ENCODE data around the gene PTPRN2. TPM values are rescaled to one million over a fixed set of nuclear protein-coding genes. Genes with fewer than 3 reads are reported as not detected.
"Not testable (repeated sequence)": the region's sequence is repeated elsewhere in the genome, so short reads cannot be mapped to it uniquely, and the experiment has no call there.

Gene PTPRN2
- total and polyA plus RNA-seq, 4 experiments from 2014 or later = 1.7 to 2.6 (median 1.9) TPM

DNA sequence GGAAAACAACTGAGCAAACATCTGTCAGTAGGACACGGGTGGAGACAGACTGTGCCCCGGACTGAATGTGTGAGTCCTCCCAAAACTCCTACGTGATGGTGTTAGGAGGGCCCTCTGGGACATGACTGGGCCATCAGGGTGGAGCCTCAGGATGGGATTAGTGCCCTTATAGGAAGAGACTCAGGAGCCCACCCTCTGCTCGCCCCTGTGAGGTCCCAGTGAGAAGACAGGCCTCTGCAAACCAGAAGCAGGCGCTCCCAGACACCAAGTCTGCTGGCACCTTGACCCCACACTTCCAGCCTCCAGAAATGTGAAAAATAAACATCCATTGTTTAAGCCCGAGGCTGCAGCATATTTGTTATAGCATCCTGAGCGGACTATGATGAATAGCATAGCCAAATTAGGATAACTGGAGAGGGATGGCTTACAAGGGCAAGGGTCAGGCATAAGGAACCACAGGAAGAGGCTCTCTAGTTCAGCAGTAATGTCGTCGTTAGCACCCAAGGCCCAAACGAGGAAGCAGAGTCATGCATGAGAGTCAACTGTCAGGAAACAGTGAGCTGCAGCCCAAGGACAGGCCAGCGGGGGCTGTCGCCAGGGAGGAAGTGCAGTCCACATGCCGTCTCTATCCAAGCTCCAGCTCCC, 50.6 kb downstream of the PTPRN2 start:
- intact Hi-C loops (cut with micrococcal nuclease) = no loop called here
- H3K4me3 ChIP-seq (ENCODE audit: low read length in 2 of 2) = no peak overlapping the region
- no peak overlapping the region for H3K27ac ChIP-seq (ENCODE audit: low read depth, low read length)
- no peak for DNase-seq
- no peaks in the 10 kb centered on the region for H3K36me3 ChIP-seq (ENCODE audit: insufficient read depth, low read length)
- ChIA-PET POLR2A (ENCODE audit: partially characterized antibody) (no interaction called here), CTCF (ENCODE audit: partially characterized antibody) (no interaction called here)
- peaks cover 0 to 1% of the 10 kb centered on the region in 2 donors for H3K27me3 Mint-ChIP-seq
- H3K27ac Mint-ChIP-seq = no peak overlapping the region
- H3K27me3 ChIP-seq (ENCODE audit: insufficient read depth, low read length) = no peaks in the 10 kb centered on the region
- H3K9me3 ChIP-seq (ENCODE audit: control insufficient read depth in 1 of 2, low read length in 2 of 2) = no peaks in the 10 kb centered on the region
- H3K4me3 Mint-ChIP-seq = no peak overlapping the region
- H3K4me1 ChIP-seq (ENCODE audit: insufficient read depth, low read length) = no peaks in the 10 kb centered on the region
- peaks cover 0 to 10% (median 4%) of the 10 kb centered on the region in 8 donors for H3K9me3 Mint-ChIP-seq
- no peaks in the 10 kb centered on the region for H3K36me3 Mint-ChIP-seq
- H3K4me1 Mint-ChIP-seq = peaks cover 3 to 7% (median 5%) of the 10 kb centered on the region in 4 donors

DNA sequence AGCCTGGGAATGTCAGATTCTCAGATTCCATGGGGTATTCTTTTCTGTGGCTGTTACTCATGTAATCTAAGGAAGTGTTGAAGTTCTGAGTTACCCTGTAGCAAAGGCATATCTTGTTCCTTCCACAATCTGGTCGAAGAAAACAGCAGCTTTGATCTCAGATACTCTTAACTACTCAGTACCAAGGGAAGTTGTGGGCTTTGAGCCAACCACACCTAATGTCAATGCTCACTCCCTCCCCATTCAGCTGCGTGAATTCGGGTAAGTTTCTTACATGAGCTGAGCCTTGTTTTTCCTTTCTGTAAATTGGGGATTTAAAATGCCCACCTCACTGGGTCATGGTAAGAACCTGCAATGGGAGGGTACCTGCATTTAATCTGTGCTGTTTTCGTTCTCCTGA, 52.5 kb downstream of the PTPRN2 start:
- Histone ChIP-seq H3K27ac (ENCODE audit: low read depth, low read length) (no peak overlapping the region), H3K36me3 (ENCODE audit: insufficient read depth, low read length) (no peaks in the 10 kb centered on the region), H3K27me3 (ENCODE audit: insufficient read depth, low read length) (no peaks in the 10 kb centered on the region), H3K4me3 (ENCODE audit: low read length in 2 of 2) (no peak overlapping the region), H3K4me1 (ENCODE audit: insufficient read depth, low read length) (no peaks in the 10 kb centered on the region), H3K9me3 (ENCODE audit: control insufficient read depth in 1 of 2, low read length in 2 of 2) (no peaks in the 10 kb centered on the region)
- ChIA-PET POLR2A (ENCODE audit: partially characterized antibody) (no interaction called here), CTCF (ENCODE audit: partially characterized antibody) (no interaction called here)
- Mint-ChIP-seq H3K4me3 (no peak overlapping the region), H3K36me3 (no peaks in the 10 kb centered on the region), H3K27ac (peak overlapping the region in 1 of 7 donors; percentile 25), H3K9me3 (peaks cover 0 to 10% (median 4%) of the 10 kb centered on the region in 8 donors), H3K4me1 (no peaks in the 10 kb centered on the region), H3K27me3 (peaks cover 1 to 5% of the 10 kb centered on the region in 2 donors)
- DNase-seq = no peak
- intact Hi-C loops (cut with micrococcal nuclease) = no loop called here

- ChIA-PET POLR2A (ENCODE audit: partially characterized antibody) (no interaction called here), CTCF (ENCODE audit: partially characterized antibody) (no interaction called here)
- no peak overlapping the region for H3K27ac Mint-ChIP-seq
- no peaks in the 10 kb centered on the region for H3K36me3 ChIP-seq (ENCODE audit: insufficient read depth, low read length)
- DNase-seq = no peak
- intact Hi-C loops (cut with micrococcal nuclease) = no loop called here
- H3K27me3 Mint-ChIP-seq = peaks cover 1 to 5% of the 10 kb centered on the region in 2 donors
- peaks cover 0 to 10% (median 4%) of the 10 kb centered on the region in 8 donors for H3K9me3 Mint-ChIP-seq
- no peaks in the 10 kb centered on the region for H3K27me3 ChIP-seq (ENCODE audit: insufficient read depth, low read length)
- no peak overlapping the region for H3K4me3 ChIP-seq (ENCODE audit: low read length in 2 of 2)
- no peaks in the 10 kb centered on the region for H3K4me1 Mint-ChIP-seq
- no peaks in the 10 kb centered on the region for H3K4me1 ChIP-seq (ENCODE audit: insufficient read depth, low read length)
- H3K4me3 Mint-ChIP-seq = no peak overlapping the region
- H3K27ac ChIP-seq (ENCODE audit: low read depth, low read length) = no peak overlapping the region
- no peaks in the 10 kb centered on the region for H3K9me3 ChIP-seq (ENCODE audit: control insufficient read depth in 1 of 2, low read length in 2 of 2)
- no peaks in the 10 kb centered on the region for H3K36me3 Mint-ChIP-seq
These were observed 53.0 kb downstream of the PTPRN2 start for GRCh38 chr7:158534598-158534997.

DNA sequence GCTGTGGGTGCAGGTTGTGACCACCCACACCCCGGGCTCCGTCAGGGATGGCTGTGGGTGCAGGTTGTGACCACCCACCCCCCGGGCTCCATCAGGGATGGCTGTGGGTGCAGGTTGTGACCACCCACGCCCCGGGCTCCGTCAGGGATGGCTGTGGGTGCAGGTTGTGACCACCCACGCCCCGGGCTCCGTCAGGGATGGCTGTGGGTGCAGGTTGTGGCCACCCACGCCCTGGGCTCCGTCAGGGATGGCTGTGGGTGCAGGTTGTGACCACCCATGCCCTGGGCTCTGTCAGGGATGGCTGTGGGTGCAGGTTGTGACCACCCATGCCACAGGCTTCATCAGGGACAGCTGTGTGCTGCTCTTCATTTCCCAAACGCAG, 53.5 kb downstream of the PTPRN2 start:
- H3K36me3 Mint-ChIP-seq; H3K27ac ChIP-seq (ENCODE audit: low read depth, low read length); H3K4me3 Mint-ChIP-seq; H3K27ac Mint-ChIP-seq; H3K4me1 Mint-ChIP-seq; H3K4me1 ChIP-seq (ENCODE audit: insufficient read depth, low read length); H3K9me3 ChIP-seq (ENCODE audit: control insufficient read depth in 1 of 2, low read length in 2 of 2); H3K27me3 Mint-ChIP-seq; DNase-seq; H3K36me3 ChIP-seq (ENCODE audit: insufficient read depth, low read length); intact Hi-C loops (cut with micrococcal nuclease); H3K4me3 ChIP-seq (ENCODE audit: low read length in 2 of 2); CTCF ChIA-PET (ENCODE audit: partially characterized antibody); H3K27me3 ChIP-seq (ENCODE audit: insufficient read depth, low read length); POLR2A ChIA-PET (ENCODE audit: partially characterized antibody): not testable (repeated sequence)
- peaks cover 0 to 10% (median 4%) of the 10 kb centered on the region in 8 donors for H3K9me3 Mint-ChIP-seq

DNA sequence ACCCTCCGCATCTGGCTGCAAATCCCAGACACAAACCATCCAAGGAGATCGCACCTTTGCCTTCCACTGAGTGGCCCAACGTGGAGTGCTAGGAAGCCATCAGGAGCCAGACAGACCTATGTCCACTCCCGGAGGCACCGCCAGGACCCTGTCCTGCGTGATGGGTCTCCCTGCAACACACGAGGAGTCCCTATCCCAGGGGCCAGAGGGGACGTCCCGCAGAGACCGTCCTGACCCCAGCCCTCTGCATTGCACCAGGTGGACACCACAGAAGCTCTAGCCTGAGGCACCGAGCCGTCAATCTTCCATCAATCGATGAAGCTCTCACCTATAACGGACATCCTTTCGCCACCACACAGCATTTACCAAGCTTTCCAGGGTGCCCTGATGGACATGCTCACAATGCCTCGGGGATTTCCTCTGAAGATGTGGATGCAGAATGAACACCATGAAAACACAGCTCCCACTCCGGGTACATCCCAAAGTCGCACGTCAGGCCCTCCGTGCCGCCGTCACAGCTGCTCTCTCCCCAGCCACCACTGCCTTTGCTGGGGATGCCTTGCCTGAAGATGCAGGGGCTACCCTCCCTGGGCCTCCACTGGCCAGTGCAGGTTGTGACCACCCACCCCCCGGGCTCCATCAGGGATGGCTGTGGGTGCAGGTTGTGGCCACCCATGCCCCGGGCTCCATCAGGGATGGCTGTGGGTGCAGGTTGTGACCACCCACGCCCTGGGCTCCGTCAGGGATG, 54.1 kb downstream of the PTPRN2 start:
- no peak overlapping the region for H3K4me3 Mint-ChIP-seq
- no peaks in the 10 kb centered on the region for H3K36me3 Mint-ChIP-seq
- H3K9me3 Mint-ChIP-seq = peaks cover 0 to 10% (median 4%) of the 10 kb centered on the region in 8 donors
- intact Hi-C loops (cut with micrococcal nuclease) = no loop called here
- CTCF ChIA-PET (ENCODE audit: partially characterized antibody) = interaction anchor here (0.7 kb wide), 1 partner anchor 443 kb away, joined by 3 read pairs; no protein-coding TSS in a partner anchor
- no peaks in the 10 kb centered on the region for H3K36me3 ChIP-seq (ENCODE audit: insufficient read depth, low read length)
- no peaks in the 10 kb centered on the region for H3K4me1 ChIP-seq (ENCODE audit: insufficient read depth, low read length)
- H3K4me3 ChIP-seq (ENCODE audit: low read length in 2 of 2) = no peak overlapping the region
- no peaks in the 10 kb centered on the region for H3K27me3 ChIP-seq (ENCODE audit: insufficient read depth, low read length)
- H3K27me3 Mint-ChIP-seq = peaks cover 1 to 5% of the 10 kb centered on the region in 2 donors
- no peak for DNase-seq
- no peak overlapping the region for H3K27ac Mint-ChIP-seq
- no peaks in the 10 kb centered on the region for H3K4me1 Mint-ChIP-seq
- POLR2A ChIA-PET (ENCODE audit: partially characterized antibody) = no interaction called here
- no peaks in the 10 kb centered on the region for H3K9me3 ChIP-seq (ENCODE audit: control insufficient read depth in 1 of 2, low read length in 2 of 2)
- H3K27ac ChIP-seq (ENCODE audit: low read depth, low read length) = no peak overlapping the region

GRCh38 chr7:158532093-158532627, 55.5 kb downstream of the PTPRN2 start:
- no peaks in the 10 kb centered on the region for H3K36me3 Mint-ChIP-seq
- intact Hi-C loops (cut with micrococcal nuclease) = no loop called here
- Histone ChIP-seq H3K36me3 (ENCODE audit: insufficient read depth, low read length) (no peaks in the 10 kb centered on the region), H3K4me3 (ENCODE audit: low read length in 2 of 2) (no peak overlapping the region), H3K27ac (ENCODE audit: low read depth, low read length) (no peak overlapping the region), H3K27me3 (ENCODE audit: insufficient read depth, low read length) (no peaks in the 10 kb centered on the region), H3K4me1 (ENCODE audit: insufficient read depth, low read length) (no peaks in the 10 kb centered on the region), H3K9me3 (ENCODE audit: control insufficient read depth in 1 of 2, low read length in 2 of 2) (no peaks in the 10 kb centered on the region)
- H3K27me3 Mint-ChIP-seq = peaks cover 4 to 5% of the 10 kb centered on the region in 2 donors
- no peak overlapping the region for H3K27ac Mint-ChIP-seq
- H3K4me1 Mint-ChIP-seq = no peaks in the 10 kb centered on the region
- H3K9me3 Mint-ChIP-seq = peaks cover 0 to 10% (median 4%) of the 10 kb centered on the region in 8 donors
- ChIA-PET POLR2A (ENCODE audit: partially characterized antibody) (no interaction called here), CTCF (ENCODE audit: partially characterized antibody) (no interaction called here)
- DNase-seq = no peak
- no peak overlapping the region for H3K4me3 Mint-ChIP-seq

DNA sequence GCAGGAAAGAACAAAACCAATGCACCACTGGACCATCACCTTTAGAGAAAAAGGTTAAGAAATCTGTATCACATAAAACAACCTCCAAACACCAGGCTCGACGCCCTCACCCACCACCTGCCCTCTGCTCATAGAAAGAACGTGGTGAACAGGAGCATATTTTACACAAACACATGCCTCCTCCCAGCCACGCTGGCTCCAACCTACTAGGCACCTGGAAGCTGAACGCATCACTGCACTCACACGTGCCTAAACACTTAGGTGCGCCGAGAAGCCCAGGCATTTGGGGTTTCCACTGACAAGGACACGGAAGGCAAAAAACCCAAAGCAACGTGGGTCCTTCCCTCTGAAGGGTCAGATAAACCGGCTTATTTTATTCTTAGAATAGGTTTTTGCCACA, 56.0 kb downstream of the PTPRN2 start:
- CTCF ChIA-PET (ENCODE audit: partially characterized antibody) = no interaction called here
- POLR2A ChIA-PET (ENCODE audit: partially characterized antibody) = no interaction called here
- Mint-ChIP-seq H3K4me3 (no peak overlapping the region), H3K36me3 (no peaks in the 10 kb centered on the region), H3K4me1 (no peaks in the 10 kb centered on the region), H3K27ac (no peak overlapping the region), H3K9me3 (peaks cover 0 to 10% (median 4%) of the 10 kb centered on the region in 8 donors), H3K27me3 (peaks cover 5 to 6% of the 10 kb centered on the region in 2 donors)
- intact Hi-C loops (cut with micrococcal nuclease) = no loop called here
- DNase-seq = no peak
- Histone ChIP-seq H3K4me1 (ENCODE audit: insufficient read depth, low read length) (no peaks in the 10 kb centered on the region), H3K9me3 (ENCODE audit: control insufficient read depth in 1 of 2, low read length in 2 of 2) (no peaks in the 10 kb centered on the region), H3K36me3 (ENCODE audit: insufficient read depth, low read length) (no peaks in the 10 kb centered on the region), H3K27me3 (ENCODE audit: insufficient read depth, low read length) (no peaks in the 10 kb centered on the region), H3K27ac (ENCODE audit: low read depth, low read length) (no peak overlapping the region), H3K4me3 (ENCODE audit: low read length in 2 of 2) (no peak overlapping the region)

All from CD4-positive, alpha-beta memory T cell (primary cell).